ENCODE measurements around the gene PEPD.
"Not testable (repeated sequence)": the region's sequence is repeated elsewhere in the genome, so short reads cannot be mapped to it uniquely, and the experiment has no call there.

Gene PEPD

DNA sequence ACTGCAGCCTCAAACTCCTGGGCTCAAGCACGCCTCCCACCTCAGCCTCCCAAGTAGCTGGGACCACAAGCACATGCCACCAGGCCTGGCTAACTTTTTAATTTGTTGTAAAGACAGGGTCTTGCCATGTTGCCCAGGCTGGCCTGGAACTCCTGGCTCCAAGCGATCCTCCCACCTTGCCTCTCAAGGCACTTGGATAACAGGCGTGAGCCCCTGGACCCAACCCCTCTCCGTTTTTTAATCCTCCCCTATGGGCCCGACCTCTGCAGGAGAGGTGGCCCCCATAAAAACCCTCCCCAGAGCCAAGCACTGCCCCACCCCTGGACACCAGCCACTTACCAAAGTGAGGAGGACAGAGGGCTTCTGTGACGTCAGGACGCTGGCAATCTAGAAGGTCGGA lies 28.6 kb downstream of the PEPD start:
- Histone ChIP-seq H3K9me2 (ENCODE audit: low read depth, low read length) (no peaks in the 10 kb centered on the region), H3K36me3 (ENCODE audit: insufficient read depth, low read length) (no peaks in the 10 kb centered on the region), H3K4me3 (ENCODE audit: low read depth, low read length, poor library complexity, severe bottlenecking) (no peak overlapping the region), H3K9me3 (ENCODE audit: low read length) (no peaks in the 10 kb centered on the region), H3K9ac (ENCODE audit: low read length) (no peak overlapping the region), H3K79me2 (ENCODE audit: insufficient read depth, low read length) (no peaks in the 10 kb centered on the region), H3K4me1 (ENCODE audit: insufficient read depth, low read length, severe bottlenecking) (no peaks in the 10 kb centered on the region), H2AFZ (ENCODE audit: low read length) (no peak overlapping the region), H3F3A (ENCODE audit: insufficient read depth, low read length) (no peaks in the 10 kb centered on the region), H3K4me2 (ENCODE audit: low read length) (no peak overlapping the region), H3K27me3 (ENCODE audit: insufficient read depth, low read length) (no peaks in the 10 kb centered on the region), H3K27ac (ENCODE audit: low read depth, low read length, poor library complexity, severe bottlenecking) (no peak overlapping the region), H4K20me1 (ENCODE audit: insufficient read depth, low read length) (no peaks in the 10 kb centered on the region)
- TF ChIP-seq EZH2 (IDR thresholded peaks at IDR 0.05; ENCODE audit: borderline replicate concordance, low read length): no peak
- TF ChIP-seq, protein P1, sequence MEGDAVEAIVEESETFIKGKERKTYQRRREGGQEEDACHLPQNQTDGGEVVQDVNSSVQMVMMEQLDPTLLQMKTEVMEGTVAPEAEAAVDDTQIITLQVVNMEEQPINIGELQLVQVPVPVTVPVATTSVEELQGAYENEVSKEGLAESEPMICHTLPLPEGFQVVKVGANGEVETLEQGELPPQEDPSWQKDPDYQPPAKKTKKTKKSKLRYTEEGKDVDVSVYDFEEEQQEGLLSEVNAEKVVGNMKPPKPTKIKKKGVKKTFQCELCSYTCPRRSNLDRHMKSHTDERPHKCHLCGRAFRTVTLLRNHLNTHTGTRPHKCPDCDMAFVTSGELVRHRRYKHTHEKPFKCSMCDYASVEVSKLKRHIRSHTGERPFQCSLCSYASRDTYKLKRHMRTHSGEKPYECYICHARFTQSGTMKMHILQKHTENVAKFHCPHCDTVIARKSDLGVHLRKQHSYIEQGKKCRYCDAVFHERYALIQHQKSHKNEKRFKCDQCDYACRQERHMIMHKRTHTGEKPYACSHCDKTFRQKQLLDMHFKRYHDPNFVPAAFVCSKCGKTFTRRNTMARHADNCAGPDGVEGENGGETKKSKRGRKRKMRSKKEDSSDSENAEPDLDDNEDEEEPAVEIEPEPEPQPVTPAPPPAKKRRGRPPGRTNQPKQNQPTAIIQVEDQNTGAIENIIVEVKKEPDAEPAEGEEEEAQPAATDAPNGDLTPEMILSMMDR (IDR thresholded peaks at IDR 0.05; ENCODE audit: low read length): no peak

DNA sequence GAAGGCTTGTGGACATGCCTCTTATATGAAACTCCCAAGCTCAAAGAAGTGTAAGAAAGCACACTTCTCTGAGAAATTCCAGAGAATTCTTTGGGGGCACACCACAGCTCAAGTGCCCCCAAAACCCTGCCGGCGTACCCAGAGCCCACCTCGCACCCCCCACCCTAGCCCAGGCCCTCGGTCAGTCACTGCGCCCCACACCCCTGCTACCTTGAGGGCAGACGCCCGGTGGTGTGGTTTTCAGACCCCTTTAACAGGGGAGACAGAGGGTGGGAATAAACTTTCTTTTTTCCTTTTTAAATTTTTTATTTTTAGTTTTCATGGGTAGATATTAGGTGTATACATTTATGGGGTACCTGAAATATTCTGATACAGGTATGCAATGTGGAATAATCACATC lies 29.5 kb downstream of the PEPD start:
- no peak overlapping the region for H3K4me2 ChIP-seq (ENCODE audit: low read length)
- no peak overlapping the region for H3K9ac ChIP-seq (ENCODE audit: low read length)
- H3K79me2 ChIP-seq (ENCODE audit: insufficient read depth, low read length): no peaks in the 10 kb centered on the region
- H3F3A ChIP-seq (ENCODE audit: insufficient read depth, low read length): no peaks in the 10 kb centered on the region
- no peaks in the 10 kb centered on the region for H3K27me3 ChIP-seq (ENCODE audit: insufficient read depth, low read length)
- no peak overlapping the region for H3K27ac ChIP-seq (ENCODE audit: low read depth, low read length, poor library complexity, severe bottlenecking)
- no peak overlapping the region for H3K4me3 ChIP-seq (ENCODE audit: low read depth, low read length, poor library complexity, severe bottlenecking)
- no peak for TF ChIP-seq EZH2 (IDR thresholded peaks at IDR 0.05; ENCODE audit: borderline replicate concordance, low read length)
- TF ChIP-seq, protein P1 (IDR thresholded peaks at IDR 0.05; ENCODE audit: low read length): no peak
- H4K20me1 ChIP-seq (ENCODE audit: insufficient read depth, low read length): no peaks in the 10 kb centered on the region
- H3K4me1 ChIP-seq (ENCODE audit: insufficient read depth, low read length, severe bottlenecking): no peaks in the 10 kb centered on the region
- no peak overlapping the region for H2AFZ ChIP-seq (ENCODE audit: low read length)
- H3K36me3 ChIP-seq (ENCODE audit: insufficient read depth, low read length): no peaks in the 10 kb centered on the region
- H3K9me2 ChIP-seq (ENCODE audit: low read depth, low read length): no peaks in the 10 kb centered on the region
- H3K9me3 ChIP-seq (ENCODE audit: low read length): no peaks in the 10 kb centered on the region

DNA sequence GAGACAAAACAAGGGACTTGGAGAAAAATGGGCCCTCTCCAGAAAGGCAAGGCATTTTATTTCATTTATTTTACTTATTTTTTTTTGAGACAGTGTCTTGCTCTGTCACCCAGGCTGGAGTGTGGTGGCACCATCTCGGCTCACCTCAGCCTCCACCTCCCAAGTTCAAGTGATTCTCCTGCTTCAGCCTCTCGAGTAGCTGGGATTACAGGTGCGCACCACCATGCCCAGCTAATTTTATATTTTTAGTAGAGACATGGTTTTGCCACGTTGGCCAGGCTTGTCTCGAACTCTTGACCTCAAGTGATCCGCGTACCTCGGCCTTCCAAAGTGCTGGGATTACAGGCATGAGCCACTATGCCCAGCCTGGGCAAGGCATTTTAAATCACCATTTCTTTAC lies 31.0 kb downstream of the PEPD start:
- H3K79me2 ChIP-seq (ENCODE audit: insufficient read depth, low read length); H3K36me3 ChIP-seq (ENCODE audit: insufficient read depth, low read length); H3K9ac ChIP-seq (ENCODE audit: low read length); H3K27ac ChIP-seq (ENCODE audit: low read depth, low read length, poor library complexity, severe bottlenecking); H3K9me3 ChIP-seq (ENCODE audit: low read length); H3K9me2 ChIP-seq (ENCODE audit: low read depth, low read length); H3K4me2 ChIP-seq (ENCODE audit: low read length); H3K4me3 ChIP-seq (ENCODE audit: low read depth, low read length, poor library complexity, severe bottlenecking); H3F3A ChIP-seq (ENCODE audit: insufficient read depth, low read length); H4K20me1 ChIP-seq (ENCODE audit: insufficient read depth, low read length); H3K4me1 ChIP-seq (ENCODE audit: insufficient read depth, low read length, severe bottlenecking); H3K27me3 ChIP-seq (ENCODE audit: insufficient read depth, low read length); H2AFZ ChIP-seq (ENCODE audit: low read length): not testable (repeated sequence)

DNA sequence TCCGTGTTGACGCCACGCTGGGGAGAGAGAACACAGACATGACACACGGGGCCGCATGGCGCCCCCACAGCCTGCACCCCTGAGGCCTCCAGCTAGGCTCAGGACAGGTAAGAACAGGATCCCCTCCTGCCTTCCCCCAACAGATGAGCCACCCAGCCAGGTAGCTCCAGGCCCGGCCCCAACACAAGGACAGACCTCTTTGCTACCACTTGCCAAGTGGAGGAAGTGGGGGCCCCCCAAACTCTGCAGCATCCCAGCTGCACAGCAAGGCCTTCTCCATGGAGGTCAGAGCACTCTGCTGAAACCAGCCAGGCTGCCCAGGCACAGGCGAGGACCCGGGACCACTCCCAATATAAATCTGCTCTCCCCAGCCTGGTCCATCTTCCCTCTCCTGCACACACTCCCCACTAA lies 31.5 kb downstream of the PEPD start:
- no peaks in the 10 kb centered on the region for H3K9me3 ChIP-seq (ENCODE audit: low read length)
- no peak overlapping the region for H3K4me3 ChIP-seq (ENCODE audit: low read depth, low read length, poor library complexity, severe bottlenecking)
- no peaks in the 10 kb centered on the region for H4K20me1 ChIP-seq (ENCODE audit: insufficient read depth, low read length)
- H3K27me3 ChIP-seq (ENCODE audit: insufficient read depth, low read length): no peaks in the 10 kb centered on the region
- no peaks in the 10 kb centered on the region for H3K36me3 ChIP-seq (ENCODE audit: insufficient read depth, low read length)
- no peak overlapping the region for H2AFZ ChIP-seq (ENCODE audit: low read length)
- H3K79me2 ChIP-seq (ENCODE audit: insufficient read depth, low read length): no peaks in the 10 kb centered on the region
- H3K4me1 ChIP-seq (ENCODE audit: insufficient read depth, low read length, severe bottlenecking): no peaks in the 10 kb centered on the region
- H3K9ac ChIP-seq (ENCODE audit: low read length): no peak overlapping the region
- H3K27ac ChIP-seq (ENCODE audit: low read depth, low read length, poor library complexity, severe bottlenecking): no peak overlapping the region
- TF ChIP-seq, protein P1 (IDR thresholded peaks at IDR 0.05; ENCODE audit: low read length): no peak
- TF ChIP-seq EZH2 (IDR thresholded peaks at IDR 0.05; ENCODE audit: borderline replicate concordance, low read length): no peak
- no peaks in the 10 kb centered on the region for H3K9me2 ChIP-seq (ENCODE audit: low read depth, low read length)
- H3F3A ChIP-seq (ENCODE audit: insufficient read depth, low read length): no peaks in the 10 kb centered on the region
- no peak overlapping the region for H3K4me2 ChIP-seq (ENCODE audit: low read length)

Data from OCI-LY1 (cell line).